GM13977 (cell line): ENCODE data around the gene SMG9.
A peak's percentile ranks its signal among the peaks of the same experiment; 100 is the strongest.

Experiments used
- DNase-seq: peaks from one replicate; pipeline ENCODE4 v3.0.0; 2012; ENCODE audit warnings: low spot score
- in situ Hi-C: fragments of 300-500 bp; cut with MboI; formaldehyde crosslinking; loops from one replicate; pipeline ENCODE4 v1.12.0; 2022; ENCODE audit warnings: low sequenced_read_pairs, low pct_unique_long_range_greater_than_20kb, mixed read lengths, inconsistent platforms; ENCODE audit not compliant: unreplicated experiment
- TF ChIP-seq, protein P1 (sequence below): IDR thresholded peaks from 2 replicates; pipeline ENCODE4 v1.5.1; 2012; ENCODE audit warnings: mild to moderate bottlenecking, control low read depth; ENCODE audit not compliant: insufficient read depth; ENCODE audit errors: extremely low read depth, missing control alignments

SMG9 gene, protein sequence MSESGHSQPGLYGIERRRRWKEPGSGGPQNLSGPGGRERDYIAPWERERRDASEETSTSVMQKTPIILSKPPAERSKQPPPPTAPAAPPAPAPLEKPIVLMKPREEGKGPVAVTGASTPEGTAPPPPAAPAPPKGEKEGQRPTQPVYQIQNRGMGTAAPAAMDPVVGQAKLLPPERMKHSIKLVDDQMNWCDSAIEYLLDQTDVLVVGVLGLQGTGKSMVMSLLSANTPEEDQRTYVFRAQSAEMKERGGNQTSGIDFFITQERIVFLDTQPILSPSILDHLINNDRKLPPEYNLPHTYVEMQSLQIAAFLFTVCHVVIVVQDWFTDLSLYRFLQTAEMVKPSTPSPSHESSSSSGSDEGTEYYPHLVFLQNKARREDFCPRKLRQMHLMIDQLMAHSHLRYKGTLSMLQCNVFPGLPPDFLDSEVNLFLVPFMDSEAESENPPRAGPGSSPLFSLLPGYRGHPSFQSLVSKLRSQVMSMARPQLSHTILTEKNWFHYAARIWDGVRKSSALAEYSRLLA

DNA sequence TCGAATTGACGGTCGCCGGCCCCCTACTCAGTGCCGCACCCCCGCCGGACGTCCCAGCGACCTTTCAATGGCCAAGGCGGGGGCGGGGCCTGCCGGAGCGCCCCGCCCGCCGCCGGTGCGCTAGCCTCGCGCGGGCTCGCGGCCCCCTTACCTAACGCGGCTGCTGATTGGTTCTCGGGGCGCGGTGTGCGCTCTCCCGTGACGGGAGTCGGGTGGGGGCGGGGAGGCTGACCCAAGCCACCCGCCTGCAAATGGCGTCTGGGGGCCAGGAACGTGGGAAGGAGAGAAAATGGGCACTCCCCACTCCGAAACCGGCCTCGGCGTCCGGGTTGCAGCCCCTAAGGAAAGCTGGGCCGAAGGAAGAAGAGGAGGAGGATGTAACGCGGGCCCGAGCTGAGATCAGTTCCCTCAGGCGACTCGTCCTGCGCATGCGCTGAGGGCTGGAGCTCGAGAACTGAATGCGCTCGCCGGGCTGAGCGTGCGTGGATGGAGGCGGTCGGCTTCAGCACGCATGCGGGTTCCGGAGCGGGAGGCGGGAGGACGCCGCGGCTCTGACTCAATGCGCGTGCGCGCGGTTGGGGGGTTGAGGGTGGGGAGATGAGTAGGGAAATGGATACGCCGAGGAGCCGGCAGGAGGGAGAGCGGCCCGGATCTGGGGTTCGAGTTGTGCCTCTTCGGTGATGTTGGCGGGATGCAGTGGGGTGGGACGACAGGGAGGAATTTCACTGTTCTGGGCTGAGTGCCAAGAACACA is at the start of gene SMG9:
Gene SMG9, minus strand, starts transcription at position 460 of the 753 bp plus-strand sequence. CDS start 4,221 bp downstream, outside the sequence.
- DNase-seq = peak; percentile 93
- TF ChIP-seq, protein P1, sequence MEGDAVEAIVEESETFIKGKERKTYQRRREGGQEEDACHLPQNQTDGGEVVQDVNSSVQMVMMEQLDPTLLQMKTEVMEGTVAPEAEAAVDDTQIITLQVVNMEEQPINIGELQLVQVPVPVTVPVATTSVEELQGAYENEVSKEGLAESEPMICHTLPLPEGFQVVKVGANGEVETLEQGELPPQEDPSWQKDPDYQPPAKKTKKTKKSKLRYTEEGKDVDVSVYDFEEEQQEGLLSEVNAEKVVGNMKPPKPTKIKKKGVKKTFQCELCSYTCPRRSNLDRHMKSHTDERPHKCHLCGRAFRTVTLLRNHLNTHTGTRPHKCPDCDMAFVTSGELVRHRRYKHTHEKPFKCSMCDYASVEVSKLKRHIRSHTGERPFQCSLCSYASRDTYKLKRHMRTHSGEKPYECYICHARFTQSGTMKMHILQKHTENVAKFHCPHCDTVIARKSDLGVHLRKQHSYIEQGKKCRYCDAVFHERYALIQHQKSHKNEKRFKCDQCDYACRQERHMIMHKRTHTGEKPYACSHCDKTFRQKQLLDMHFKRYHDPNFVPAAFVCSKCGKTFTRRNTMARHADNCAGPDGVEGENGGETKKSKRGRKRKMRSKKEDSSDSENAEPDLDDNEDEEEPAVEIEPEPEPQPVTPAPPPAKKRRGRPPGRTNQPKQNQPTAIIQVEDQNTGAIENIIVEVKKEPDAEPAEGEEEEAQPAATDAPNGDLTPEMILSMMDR = no peak
- in situ Hi-C loops = no loop called here

DNA sequence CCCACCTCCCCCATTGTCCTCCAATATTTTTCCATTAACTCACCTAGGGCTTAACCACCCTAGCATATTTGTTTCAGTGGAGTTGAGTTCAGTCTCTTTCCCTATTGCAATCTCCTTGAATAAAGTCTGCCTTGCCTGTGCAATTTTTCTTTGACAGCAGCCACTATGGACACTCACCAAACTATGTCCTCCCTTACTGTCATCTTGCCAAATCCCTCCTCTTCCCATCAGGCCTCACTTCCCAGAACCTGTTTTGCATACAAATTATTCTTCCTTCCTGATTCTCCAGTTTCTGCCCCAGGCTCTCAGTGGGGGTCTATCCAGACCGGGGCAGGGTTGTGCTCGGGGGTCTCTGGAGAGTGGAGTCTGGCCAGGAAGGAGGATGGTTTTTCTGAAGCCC is 49.7 kb upstream of the SMG9 start:
- TF ChIP-seq, protein P1 = no peak
- in situ Hi-C loops = loop anchor here (10.0 kb wide), 1 partner anchor 60 kb away; no protein-coding TSS in a partner anchor
- DNase-seq = no peak

DNA sequence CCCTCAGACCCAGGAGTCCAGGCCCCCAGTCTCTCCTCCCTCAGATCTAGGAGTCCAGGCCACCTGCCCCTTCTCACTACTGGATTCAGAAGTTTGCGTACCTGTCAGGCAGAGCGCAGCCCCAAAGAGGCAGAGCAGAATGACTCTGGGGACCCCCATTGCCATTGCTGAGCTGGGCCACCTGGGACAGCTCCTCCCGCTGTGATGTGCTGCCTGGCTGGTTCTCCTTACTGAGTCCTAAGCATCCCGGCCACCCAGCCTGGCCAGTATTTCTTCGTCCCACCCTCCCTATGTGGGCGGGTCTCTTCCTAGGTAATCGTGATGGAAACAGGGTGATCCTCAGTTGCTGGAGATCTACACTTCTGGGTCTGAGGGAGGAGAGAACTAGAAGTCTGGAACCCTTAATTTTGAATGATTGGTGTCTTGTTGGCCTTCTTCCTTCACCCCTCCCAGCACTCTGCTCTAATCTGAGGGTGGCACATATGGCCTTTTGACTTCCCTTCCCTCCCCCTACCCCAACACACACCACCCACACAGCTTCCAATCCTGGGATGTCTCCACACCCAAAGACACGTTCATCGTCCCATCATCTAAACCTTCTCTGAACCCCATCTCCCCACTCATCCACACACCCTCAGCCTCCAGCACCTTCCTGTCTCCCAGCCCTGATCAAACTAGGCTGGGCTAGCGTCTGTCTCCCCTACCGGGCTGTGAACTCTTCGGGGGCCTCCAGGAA is 47.6 kb upstream of the SMG9 start, which contains the start of gene LYPD5:
Gene LYPD5, minus strand, starts transcription at position 232 of the 736 bp plus-strand sequence. Its CDS starts 67 bp downstream, at position 165.
- TF ChIP-seq, protein P1 = no peak
- DNase-seq = no peak
- in situ Hi-C loops = loop anchor here (10.0 kb wide), 1 partner anchor 58 kb away; no protein-coding TSS in a partner anchor

DNA sequence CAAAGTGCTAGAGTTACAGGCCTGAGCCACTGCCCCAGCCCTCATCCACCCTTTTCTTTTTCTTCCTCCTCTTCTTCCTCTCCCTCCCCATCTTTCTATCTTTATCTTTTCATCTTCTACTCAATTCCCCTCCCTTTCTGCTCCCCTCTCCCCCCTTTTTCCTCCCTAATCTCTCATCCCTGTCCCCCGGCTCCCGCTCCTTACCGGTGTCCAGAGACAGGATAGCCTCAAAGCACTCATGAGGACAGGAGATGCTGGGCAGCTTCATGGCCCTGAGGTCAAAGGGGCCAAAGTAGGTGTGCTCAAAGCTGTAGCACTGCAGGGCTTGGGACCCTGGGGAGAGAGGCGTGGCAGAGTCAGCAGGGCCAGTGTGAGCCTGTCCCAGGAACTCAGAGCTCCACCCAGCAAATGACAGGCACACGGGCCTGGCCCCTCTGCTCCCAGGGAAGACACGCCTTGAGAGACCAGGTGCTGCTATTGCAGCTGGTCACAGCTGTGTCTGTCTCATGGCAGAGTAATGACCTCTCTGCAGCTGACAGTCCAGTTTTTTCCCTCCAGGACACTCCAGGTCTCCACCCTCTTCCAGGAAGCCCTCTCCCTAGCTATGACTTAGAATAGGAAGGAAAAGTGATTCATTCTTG is 44.9 kb upstream of the SMG9 start:
- DNase-seq = no peak
- in situ Hi-C loops = loop anchor here (10.0 kb wide), 1 partner anchor 55 kb away; no protein-coding TSS in a partner anchor
- TF ChIP-seq, protein P1 = no peak

DNA sequence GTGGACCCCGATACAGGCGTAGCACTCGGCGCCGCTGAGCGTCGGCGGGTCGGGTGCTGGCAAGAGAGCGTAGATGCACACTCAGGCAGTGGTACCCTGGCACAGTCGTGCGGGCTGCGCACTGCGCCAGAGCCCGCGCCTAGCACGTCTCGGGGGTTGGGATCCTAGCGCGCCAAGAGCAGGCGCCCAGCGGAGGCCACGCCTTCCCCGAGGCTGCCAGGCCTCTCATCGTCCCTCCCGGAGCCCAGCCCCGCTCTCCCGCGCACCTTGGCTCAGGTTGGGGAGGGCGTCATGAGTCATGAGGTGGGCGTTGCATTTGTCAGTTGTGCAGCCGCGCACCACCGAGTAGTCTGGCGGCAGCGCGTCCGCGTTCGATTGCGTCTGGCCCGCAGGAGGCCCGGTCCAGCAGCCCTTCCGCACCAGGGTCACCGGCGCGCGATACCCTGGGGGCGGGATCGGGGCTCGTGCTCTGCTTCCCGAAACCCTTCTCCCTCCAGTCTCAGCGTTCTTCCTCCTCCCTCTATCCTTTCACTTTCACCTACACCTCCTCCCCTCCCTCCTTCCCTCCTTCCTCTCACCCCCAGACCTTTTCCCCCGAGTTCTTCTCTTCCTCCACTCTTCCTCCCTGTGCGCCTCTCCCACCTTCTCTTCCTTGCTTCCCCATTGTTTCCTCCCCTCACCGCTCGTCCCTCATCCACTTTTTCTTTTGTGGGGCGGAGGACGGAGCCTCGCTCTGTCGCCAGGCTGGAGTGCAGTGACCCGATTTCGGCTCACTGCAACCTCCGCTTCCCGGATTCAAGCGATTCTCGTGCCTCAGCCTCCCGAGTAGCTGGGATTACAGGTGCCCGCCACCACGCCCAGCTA is 44.0 kb upstream of the SMG9 start:
- no peak for DNase-seq
- in situ Hi-C loops = no loop called here
- TF ChIP-seq, protein P1 = no peak
